RWPE2 (cell line): ENCODE data around the gene LRRC59.

Source experiments
- ATAC-seq: fragments of 200-7000 bp; cut with Tn5 transposase; 3 replicates; pipeline ENCODE4 v1.9.1; 2021; ENCODE audit warnings: low read depth
- DNase-seq: peaks from one replicate; pipeline ENCODE4 v3.0.0-alpha.2; 2020; ENCODE audit warnings: low spot score
- H3K27ac ChIP-seq: fragments of 450-650 bp; 2 replicates; pipeline ENCODE4 v1.5.1; 2017; ENCODE audit warnings: mild to moderate bottlenecking; ENCODE audit not compliant: poor library complexity, severe bottlenecking
- H3K27me3 ChIP-seq: fragments of 250-450 bp; sonication (Bioruptor Pico); 2 replicates; pipeline ENCODE4 v1.5.1; 2021; ENCODE audit warnings: mild to moderate bottlenecking, moderate library complexity; ENCODE audit not compliant: insufficient read depth, poor library complexity, severe bottlenecking
- H3K36me3 ChIP-seq: fragments of 250-450 bp; sonication (Bioruptor Pico); 2 replicates; pipeline ENCODE4 v1.5.1; 2020; ENCODE audit warnings: low read depth, mild to moderate bottlenecking, moderate library complexity
- H3K4me1 ChIP-seq: fragments of 250-450 bp; sonication (Bioruptor Pico); 2 replicates; pipeline ENCODE4 v1.5.1; 2021; ENCODE audit warnings: mild to moderate bottlenecking, moderate library complexity; ENCODE audit not compliant: insufficient read depth, poor library complexity, severe bottlenecking
- H3K4me3 ChIP-seq: fragments of 250-450 bp; sonication (Bioruptor Pico); 2 replicates; pipeline ENCODE4 v1.5.1; 2021; ENCODE audit warnings: mild to moderate bottlenecking, moderate library complexity; ENCODE audit not compliant: severe bottlenecking
- H3K9me3 ChIP-seq: fragments of 250-450 bp; sonication (Bioruptor Pico); 2 replicates; pipeline ENCODE4 v1.5.1; 2021; ENCODE audit warnings: mild to moderate bottlenecking, moderate library complexity; ENCODE audit not compliant: severe bottlenecking
- CTCF ChIP-seq: fragments of 450-650 bp; IDR thresholded peaks from one replicate; pipeline ENCODE4 v1.5.1; 2017; ENCODE audit warnings: mild to moderate bottlenecking, moderate library complexity; ENCODE audit not compliant: poor library complexity, severe bottlenecking

The LRRC59 gene

GRCh38 chr17:50365165-50365564 is 32.2 kb downstream of the LRRC59 start:
- Histone ChIP-seq H3K9me3 (no peaks in the 10 kb centered on the region), H3K4me1 (no peaks in the 10 kb centered on the region), H3K27ac (no peak overlapping the region), H3K4me3 (no peak overlapping the region), H3K27me3 (no peaks in the 10 kb centered on the region), H3K36me3 (peaks cover 34% of the 10 kb centered on the region)
- DNase-seq (no peak), ATAC-seq (no peak)
- TF ChIP-seq CTCF: no peak

GRCh38 chr17:50364715-50365114 is 32.6 kb downstream of the LRRC59 start:
- no peaks in the 10 kb centered on the region for H3K27me3 ChIP-seq
- peak; percentile 9 for TF ChIP-seq CTCF
- H3K9me3 ChIP-seq: no peaks in the 10 kb centered on the region
- H3K27ac ChIP-seq: no peak overlapping the region
- peaks cover 34% of the 10 kb centered on the region for H3K36me3 ChIP-seq
- DNase-seq (no peak), ATAC-seq (peak; percentile 57)
- no peak overlapping the region for H3K4me3 ChIP-seq
- H3K4me1 ChIP-seq: no peaks in the 10 kb centered on the region

GRCh38 chr17:50364061-50364458 is 33.3 kb downstream of the LRRC59 start:
- no peak for DNase-seq
- H3K27me3 ChIP-seq: no peaks in the 10 kb centered on the region
- no peak overlapping the region for H3K27ac ChIP-seq
- H3K9me3 ChIP-seq: no peaks in the 10 kb centered on the region
- no peaks in the 10 kb centered on the region for H3K4me1 ChIP-seq
- H3K36me3 ChIP-seq: peaks cover 31% of the 10 kb centered on the region
- no peak for ATAC-seq
- no peak overlapping the region for H3K4me3 ChIP-seq
- no peak for TF ChIP-seq CTCF

- H3K4me3 ChIP-seq: no peak overlapping the region
- no peak for TF ChIP-seq CTCF
- no peak overlapping the region for H3K27ac ChIP-seq
- H3K4me1 ChIP-seq: no peaks in the 10 kb centered on the region
- H3K27me3 ChIP-seq: no peaks in the 10 kb centered on the region
- ATAC-seq (no peak), DNase-seq (no peak)
- peaks cover 31% of the 10 kb centered on the region for H3K36me3 ChIP-seq
- H3K9me3 ChIP-seq: no peaks in the 10 kb centered on the region
Observed at GRCh38 chr17:50363217-50364060, 33.9 kb downstream of the LRRC59 start.

- Histone ChIP-seq H3K9me3 (no peaks in the 10 kb centered on the region), H3K4me1 (no peaks in the 10 kb centered on the region), H3K27ac (no peak overlapping the region), H3K27me3 (no peaks in the 10 kb centered on the region), H3K4me3 (no peak overlapping the region), H3K36me3 (peaks cover 31% of the 10 kb centered on the region)
- ATAC-seq: no peak
- DNase-seq: no peak
- no peak for TF ChIP-seq CTCF
Observed at GRCh38 chr17:50362661-50363060, 34.7 kb downstream of the LRRC59 start.
